NCI-H1417 (cell line): ENCODE data around the gene PFDN1.

Experiments used
- DNase-seq, 3 experiments: peaks; one replicate each; lab custom pipeline; 2025; lab: John Stamatoyannopoulos, UW

PFDN1 gene

DNA sequence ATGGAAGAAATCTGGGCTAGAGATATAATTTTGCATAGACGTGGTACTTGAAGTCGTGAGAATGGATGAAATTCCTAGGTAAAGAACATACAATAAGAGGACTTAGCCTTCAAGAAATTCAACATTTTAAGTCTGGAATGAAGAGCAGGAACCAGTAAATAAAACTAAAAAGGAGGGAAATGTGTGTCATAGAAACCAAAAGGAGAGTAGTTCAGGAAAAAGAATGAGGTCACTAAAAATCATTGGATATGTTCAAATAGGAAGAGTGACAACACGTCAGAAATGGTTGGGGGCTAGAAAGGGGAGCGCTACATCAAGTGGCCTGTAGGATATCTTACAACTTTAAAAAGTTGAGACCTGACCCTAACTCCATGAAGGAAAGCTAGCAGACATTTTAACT lies 44.0 kb downstream of the PFDN1 start:
- no peak for DNase-seq

DNA sequence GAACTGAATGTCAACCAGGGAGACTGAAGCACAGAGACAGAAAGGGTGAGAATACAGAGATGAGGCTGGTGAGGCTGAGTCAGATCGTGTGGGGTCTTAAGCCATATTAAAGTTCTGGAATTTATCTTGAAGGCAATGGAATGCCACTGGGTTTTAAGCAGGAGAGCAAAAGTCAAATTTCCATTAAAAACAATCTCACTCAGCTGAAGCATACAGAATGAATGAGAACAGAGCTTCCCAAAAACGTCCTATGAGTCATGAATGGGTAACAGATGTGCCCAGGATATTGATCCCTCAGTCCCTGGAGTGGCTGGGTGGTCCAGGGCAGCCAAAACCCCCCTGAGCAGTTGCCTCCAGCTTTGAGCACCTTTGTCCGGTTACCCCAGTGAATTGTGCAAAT lies 44.9 kb downstream of the PFDN1 start:
- no peak for DNase-seq

DNA sequence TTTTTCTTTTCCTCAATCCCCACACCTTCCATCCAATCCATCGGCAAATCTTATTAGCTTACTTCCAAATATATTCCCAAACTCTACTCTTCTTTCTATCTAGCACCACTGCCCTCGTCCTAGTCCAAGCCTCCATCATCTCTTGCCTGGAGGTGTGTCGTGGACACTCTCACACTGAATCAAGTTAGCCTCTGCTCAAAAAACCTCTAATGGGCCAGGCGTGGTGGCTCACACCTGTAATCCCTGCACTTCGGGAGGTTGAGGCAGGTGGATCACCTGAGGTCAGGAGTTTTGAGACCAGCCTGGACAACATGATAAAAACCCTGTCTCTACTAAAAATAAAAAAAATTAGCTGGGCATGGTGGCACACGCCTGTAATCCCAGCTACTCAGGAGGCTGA lies 46.2 kb downstream of the PFDN1 start:
- no peak for DNase-seq

GRCh38 chr5:140255460-140256157 lies 47.3 kb downstream of the PFDN1 start:
- DNase-seq: no peak

DNA sequence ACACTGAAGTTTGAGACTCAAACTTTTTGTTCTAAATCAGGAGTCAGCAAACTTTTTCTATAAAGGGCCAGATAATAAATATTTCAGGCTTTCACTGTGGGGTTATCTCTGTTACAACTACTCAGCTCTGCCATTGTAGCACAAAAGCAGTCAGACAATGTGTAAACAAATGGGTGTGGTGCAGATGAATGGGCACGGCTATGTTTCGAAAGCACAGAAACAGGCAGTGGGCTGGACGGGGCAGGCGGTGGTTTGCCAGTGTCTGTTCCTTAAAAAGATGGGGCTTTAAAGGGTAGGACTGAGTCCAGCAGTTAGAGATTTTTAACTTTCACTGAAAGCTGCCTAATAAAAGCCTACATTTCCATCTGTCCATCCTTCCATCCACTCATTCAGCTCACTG lies 48.9 kb downstream of the PFDN1 start:
- no peak for DNase-seq

DNA sequence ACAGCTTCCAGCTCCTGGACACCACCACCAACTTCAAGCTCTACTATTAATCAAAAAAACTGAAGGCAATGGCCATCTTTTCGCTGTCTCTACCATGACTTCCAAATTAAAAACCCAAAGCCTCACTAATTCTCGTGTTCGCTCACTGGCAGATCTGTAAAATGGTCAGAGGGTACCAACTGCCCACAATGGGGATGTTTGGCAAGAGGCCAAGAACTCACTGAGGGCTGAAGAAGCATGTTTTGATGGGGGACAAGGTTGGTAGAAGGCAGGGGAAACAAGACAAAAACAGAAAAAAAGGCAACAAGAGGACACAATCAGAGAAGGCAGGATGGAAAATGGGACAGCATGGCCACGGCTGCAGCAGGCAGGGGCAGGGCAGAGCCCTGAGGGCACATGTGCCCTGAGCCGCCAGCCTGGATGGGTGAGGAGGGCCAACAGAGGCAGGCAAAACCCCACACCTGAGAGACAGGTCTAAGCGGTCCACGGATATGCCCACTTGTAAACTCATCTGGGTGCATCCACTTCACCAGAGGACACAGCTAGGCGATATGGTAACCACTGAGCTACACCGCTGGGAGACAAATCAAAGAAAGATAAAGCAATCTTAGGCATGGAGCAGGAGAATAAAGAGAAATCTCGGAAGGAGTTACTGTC lies 50.3 kb downstream of the PFDN1 start:
- DNase-seq: peak in 1 of 3 experiments; percentile 1

GRCh38 chr5:140251527-140251973 lies 51.4 kb downstream of the PFDN1 start:
- DNase-seq: no peak

GRCh38 chr5:140250386-140250785 lies 52.5 kb downstream of the PFDN1 start:
- DNase-seq: no peak

GRCh38 chr5:140249536-140249935 lies 53.4 kb downstream of the PFDN1 start:
- DNase-seq: no peak

- no peak for DNase-seq
Observed at GRCh38 chr5:140248414-140248813, 54.5 kb downstream of the PFDN1 start.

GRCh38 chr5:140246378-140247122 lies 56.4 kb downstream of the PFDN1 start:
- no peak for DNase-seq

DNA sequence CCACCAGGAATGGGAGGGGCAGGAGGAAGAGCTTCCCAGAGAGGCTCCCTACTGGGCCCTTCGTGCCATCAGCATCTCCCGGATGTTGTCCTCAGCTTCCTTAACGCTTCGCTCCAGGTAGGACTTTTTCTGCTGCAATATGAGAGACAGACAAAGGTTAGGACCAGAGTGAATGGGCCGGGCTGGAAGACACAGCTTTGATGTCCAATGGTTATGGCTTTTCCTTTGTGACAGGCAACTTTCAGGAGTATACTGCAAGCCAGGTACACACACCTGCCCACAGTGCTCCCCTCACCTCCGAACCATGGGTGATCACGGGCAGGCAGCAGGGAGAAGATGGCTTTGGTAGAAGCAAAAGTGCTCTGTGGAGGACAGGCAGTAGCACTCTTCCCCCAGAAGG lies 57.0 kb downstream of the PFDN1 start:
- DNase-seq: no peak

DNA sequence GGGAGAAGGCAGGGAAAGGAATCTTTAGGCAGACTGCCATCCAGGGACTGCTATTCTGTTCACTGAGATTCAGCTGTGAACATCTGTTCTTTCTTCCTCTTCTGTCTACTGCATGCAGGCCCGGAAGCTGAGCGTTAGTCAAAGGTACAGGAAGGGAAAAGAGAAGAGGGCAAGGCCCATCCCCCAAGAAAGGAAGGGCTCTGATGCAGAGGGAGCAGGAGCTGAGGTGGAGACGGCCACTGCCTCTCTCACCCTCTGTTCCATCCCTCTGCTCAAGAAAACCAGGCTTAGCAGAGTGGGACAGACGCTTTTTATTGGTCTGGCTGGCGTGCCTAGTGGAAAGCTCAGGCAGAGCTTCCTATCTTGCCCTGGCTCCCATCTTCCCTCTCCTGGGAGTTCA lies 57.6 kb downstream of the PFDN1 start:
- no peak for DNase-seq

DNA sequence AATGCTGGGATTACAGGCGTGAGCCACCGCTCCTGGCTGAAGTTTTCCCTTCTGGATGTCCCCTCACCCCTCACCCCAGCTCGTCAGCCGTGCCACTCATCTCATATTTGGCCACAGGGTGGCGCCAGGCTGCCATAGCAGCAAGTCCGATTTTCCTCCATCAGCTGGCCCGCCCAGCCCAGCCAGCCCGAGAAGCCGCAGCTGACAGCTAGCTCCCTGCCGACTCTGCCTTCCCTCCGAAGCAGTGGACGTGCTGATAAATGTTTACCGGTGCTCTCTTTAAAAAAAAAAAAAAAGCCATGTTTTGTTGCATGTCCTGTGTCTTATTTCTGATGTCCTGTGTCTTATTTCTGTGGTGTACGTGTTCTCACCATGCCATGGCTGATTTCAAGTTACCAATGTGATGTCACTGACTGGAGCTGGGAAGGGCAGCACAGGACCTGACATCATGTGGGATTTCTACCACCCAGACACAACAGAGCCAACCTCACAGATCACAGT lies 58.3 kb downstream of the PFDN1 start:
- peak; percentile 62 to 86 (median 67) for DNase-seq

- DNase-seq: peak; percentile 15 to 94 (median 75)
Observed at GRCh38 chr5:140243706-140244250, 59.1 kb downstream of the PFDN1 start.

DNA sequence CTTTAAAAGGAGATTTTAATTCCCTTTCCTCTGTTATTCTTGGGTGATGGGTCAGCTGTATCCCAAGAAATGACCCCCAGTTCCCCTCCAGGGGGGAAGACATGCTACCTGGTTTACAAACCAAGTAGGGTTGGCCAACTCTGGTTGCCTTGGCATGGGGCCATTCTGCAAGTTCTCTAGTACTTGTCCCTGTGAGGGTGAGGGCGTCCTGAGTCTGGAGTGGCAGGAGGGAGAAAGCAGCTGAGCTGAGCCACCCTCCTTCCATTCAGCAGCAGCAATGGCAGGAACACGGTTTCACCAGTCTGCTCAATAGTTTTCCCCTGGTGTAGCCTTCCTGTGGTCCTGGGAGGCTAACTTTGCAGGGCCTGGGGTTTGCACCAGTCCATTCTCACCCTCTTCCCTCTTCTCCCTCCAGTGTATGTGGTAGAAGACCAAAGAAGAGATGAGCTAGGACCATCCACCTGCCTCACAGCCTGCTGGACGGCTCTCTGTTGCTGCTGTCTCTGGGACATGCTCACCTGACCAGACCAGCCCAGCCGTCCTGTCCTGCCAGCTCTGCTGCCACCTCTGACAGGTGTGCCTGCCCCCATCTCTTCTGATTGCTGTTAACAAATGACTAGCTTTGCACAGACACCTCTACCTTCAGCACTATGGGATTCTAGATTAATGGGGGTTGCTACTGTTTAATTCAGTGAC lies 59.9 kb downstream of the PFDN1 start:
- DNase-seq: peak in 1 of 3 experiments; percentile 31

GRCh38 chr5:140242099-140242498 lies 60.8 kb downstream of the PFDN1 start:
- DNase-seq: no peak

GRCh38 chr5:140240987-140241706 lies 61.8 kb downstream of the PFDN1 start:
- DNase-seq: peak; percentile 54 to 79 (median 61)

- DNase-seq: peak in 2 of 3 experiments; percentile 5 to 10
Observed at GRCh38 chr5:140239939-140240700, 62.8 kb downstream of the PFDN1 start.

GRCh38 chr5:140239461-140239860 lies 63.4 kb downstream of the PFDN1 start:
- no peak for DNase-seq
